ENCODE data around the gene ZNF57.
A peak's percentile ranks its signal among the peaks of the same experiment; 100 is the strongest.
"Not testable (repeated sequence)": the region's sequence is repeated elsewhere in the genome, so short reads cannot be mapped to it uniquely, and the experiment has no call there.

Gene ZNF57

DNA sequence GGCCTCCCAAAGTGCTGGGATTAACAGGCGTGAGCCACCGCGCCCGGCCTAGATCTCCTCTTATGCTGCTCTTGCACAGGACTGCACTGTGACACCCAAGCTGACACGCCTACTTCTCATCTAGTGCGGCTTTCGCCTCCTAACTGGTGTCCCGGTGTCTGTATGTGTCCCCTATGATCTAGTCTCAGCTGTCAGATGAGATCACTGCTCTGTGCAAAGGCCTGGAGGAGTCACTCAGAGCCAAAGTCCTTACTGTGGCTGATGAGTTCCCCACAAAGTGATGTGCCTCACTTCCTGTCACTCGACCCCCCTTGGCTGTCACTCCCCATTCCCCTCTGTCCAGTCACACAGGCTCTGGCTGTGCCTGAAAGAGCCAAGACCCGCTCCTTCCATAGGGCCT lies 31.1 kb upstream of the ZNF57 start:
- no peaks in the 10 kb centered on the region for H3K36me3 Mint-ChIP-seq (ENCODE audit: low read depth)
- peaks cover 3% of the 10 kb centered on the region for H3K27me3 Mint-ChIP-seq (ENCODE audit: low read depth)
- H3K27ac Mint-ChIP-seq: peak overlapping the region in 1 of 3 experiments; percentile 14
- TF ChIP-seq CTCF (IDR thresholded peaks at IDR 0.05; ENCODE audit: unreplicated experiment in 3 of 3): no peak
- peaks cover 31% of the 10 kb centered on the region for H3K9me3 Mint-ChIP-seq
- H3K4me3 Mint-ChIP-seq: peak overlapping the region in 1 of 3 experiments; percentile 22
- H3K4me1 Mint-ChIP-seq: peaks cover 17% of the 10 kb centered on the region

- not testable (repeated sequence) for H3K27ac Mint-ChIP-seq; H3K4me1 Mint-ChIP-seq; H3K36me3 Mint-ChIP-seq (ENCODE audit: low read depth); H3K27me3 Mint-ChIP-seq (ENCODE audit: low read depth); H3K4me3 Mint-ChIP-seq
- H3K9me3 Mint-ChIP-seq: peaks cover 34% of the 10 kb centered on the region
Measured at GRCh38 chr19:2872175-2872574, 28.6 kb upstream of the ZNF57 start.

DNA sequence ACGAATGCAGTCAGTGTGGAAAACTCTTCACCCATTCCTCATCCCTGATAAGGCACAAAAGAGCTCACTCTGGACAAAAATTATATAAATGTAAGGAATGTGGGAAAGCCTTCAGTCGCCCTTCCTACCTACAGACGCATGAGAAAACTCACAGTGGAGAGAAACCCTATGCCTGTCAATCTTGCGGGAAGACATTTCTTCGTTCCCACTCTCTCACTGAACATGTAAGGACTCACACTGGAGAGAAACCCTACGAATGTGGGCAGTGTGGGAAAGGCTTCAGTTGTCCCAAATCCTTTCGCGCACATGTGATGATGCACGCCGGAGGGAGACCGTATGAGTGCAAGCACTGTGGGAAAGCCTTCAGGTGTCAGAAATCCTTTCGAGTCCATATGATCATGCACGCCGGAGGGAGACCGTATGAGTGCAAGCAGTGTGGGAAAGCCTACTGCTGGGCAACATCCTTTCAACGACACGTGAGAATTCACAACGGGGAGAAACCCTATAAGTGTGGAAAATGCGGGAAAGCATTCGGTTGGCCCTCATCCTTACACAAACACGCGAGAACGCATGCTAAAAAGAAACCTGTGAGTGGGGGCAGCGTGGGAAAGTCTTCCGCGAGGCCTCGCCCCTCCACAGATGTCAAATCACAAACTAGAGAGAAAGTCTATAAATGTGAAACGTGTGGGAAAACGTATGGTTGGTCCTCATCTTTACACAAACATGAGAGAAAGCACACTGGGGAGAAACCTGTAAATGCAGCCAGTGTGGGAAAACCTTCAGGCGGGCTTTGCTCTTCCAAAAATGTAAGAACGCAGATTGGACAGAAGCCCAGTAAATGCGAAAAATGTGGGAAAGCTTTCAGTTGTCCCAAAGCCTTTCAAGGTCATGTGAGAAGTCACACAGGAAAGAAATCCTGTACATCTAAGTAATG lies 23.1 kb upstream of the ZNF57 start:
- Mint-ChIP-seq H3K27ac (no peak overlapping the region), H3K9me3 (peaks cover 28% of the 10 kb centered on the region), H3K4me3 (no peak overlapping the region), H3K36me3 (ENCODE audit: low read depth) (peaks cover 11% of the 10 kb centered on the region), H3K27me3 (ENCODE audit: low read depth) (no peaks in the 10 kb centered on the region), H3K4me1 (no peaks in the 10 kb centered on the region)
- no peak for TF ChIP-seq CTCF (IDR thresholded peaks at IDR 0.05; ENCODE audit: unreplicated experiment in 3 of 3)

DNA sequence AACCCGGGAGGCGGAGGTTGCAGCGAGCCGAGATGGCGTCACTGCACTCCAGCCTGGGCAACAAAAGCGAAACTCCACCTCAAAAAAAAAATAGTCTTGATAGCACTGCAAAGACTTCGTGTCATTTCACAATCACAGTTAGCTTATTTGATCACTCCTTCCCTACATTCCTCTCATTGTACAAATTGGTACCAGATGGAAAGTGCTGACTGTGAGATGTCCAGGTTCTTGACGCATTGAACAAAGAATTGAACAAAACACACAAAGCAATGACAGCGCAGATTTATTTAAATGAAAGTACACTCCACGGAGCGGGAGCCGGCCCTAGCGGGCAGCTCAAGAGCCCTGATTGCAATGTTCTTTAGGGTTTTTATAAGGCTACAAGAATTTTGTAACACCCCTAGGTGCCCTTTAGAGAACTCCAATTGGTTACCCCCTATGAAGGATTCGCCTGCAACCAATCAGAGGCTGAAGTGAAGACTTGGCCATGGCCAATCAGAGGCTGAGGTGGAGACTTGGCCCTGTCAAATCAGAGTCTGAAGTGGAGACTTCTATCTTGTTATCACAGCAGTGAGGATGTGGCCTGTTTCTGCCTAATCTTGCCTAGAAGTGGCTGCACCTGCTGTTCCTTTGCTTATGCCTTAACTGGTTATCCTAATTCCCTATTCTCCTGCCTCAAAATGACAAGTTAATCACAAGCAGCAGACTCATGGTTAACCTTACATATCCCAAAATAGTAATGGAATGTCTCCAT lies 16.9 kb upstream of the ZNF57 start:
- Mint-ChIP-seq H3K27ac (no peak overlapping the region), H3K9me3 (peaks cover 10% of the 10 kb centered on the region), H3K4me3 (no peak overlapping the region), H3K27me3 (ENCODE audit: low read depth) (peaks cover 4% of the 10 kb centered on the region), H3K36me3 (ENCODE audit: low read depth) (no peaks in the 10 kb centered on the region), H3K4me1 (peaks cover 5% of the 10 kb centered on the region)
- TF ChIP-seq CTCF (IDR thresholded peaks at IDR 0.05; ENCODE audit: unreplicated experiment in 3 of 3): no peak

DNA sequence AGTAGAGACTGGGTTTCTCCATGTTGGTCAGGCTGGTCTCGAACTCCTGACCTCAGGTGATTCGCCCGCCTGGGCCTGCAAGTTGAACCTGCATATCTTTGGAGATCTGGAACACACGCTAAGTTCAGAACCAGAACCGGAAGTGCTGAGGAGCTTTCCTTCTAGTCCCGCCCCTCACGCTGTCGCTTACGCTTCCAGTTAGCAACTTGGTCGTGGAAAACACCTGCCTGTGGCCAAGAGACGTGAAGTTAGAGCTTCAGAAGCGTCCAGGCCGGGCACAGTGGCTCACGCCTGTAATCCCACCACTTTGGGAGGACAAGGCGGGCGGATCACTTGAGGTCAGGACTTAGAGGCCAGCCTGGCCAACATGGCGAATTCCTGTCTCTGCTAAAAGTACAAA lies 15.0 kb upstream of the ZNF57 start:
- Mint-ChIP-seq H3K27me3 (ENCODE audit: low read depth) (peaks cover 4% of the 10 kb centered on the region), H3K4me3 (no peak overlapping the region), H3K36me3 (ENCODE audit: low read depth) (no peaks in the 10 kb centered on the region), H3K4me1 (peaks cover 5% of the 10 kb centered on the region), H3K27ac (no peak overlapping the region), H3K9me3 (peaks cover 6% of the 10 kb centered on the region)
- no peak for TF ChIP-seq CTCF (IDR thresholded peaks at IDR 0.05; ENCODE audit: unreplicated experiment in 3 of 3)

DNA sequence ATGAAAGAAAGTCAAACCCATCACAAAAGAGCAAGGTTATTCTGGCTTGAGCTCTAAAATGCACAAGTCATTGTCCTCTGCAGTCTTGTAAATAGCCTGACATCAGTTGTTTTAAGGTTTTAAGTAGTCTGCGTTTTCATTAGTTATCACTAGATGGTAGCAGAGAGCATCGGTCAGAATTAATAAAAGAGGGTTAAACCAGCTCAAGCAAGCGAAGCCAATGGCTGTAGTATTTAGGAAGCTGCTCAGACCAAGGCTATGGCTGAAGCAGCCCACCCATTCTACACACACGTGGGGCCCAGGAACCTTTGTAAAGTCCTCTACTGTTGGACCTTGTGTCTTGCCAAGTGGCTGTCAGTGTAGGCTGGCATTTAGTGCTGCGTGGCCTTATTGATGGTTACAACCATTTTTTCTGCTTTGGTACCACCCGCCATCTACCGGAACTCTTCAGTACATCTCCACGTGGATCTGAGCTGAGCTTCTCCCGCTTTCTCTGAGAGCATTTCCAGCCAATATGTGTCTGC lies 13.3 kb upstream of the ZNF57 start:
- peaks cover 4% of the 10 kb centered on the region for H3K27me3 Mint-ChIP-seq (ENCODE audit: low read depth)
- H3K9me3 Mint-ChIP-seq: peaks cover 3% of the 10 kb centered on the region
- TF ChIP-seq CTCF (IDR thresholded peaks at IDR 0.05; ENCODE audit: unreplicated experiment in 3 of 3): peak; percentile 65 to 69 (median 66)
- no peak overlapping the region for H3K4me3 Mint-ChIP-seq
- no peak overlapping the region for H3K27ac Mint-ChIP-seq
- H3K4me1 Mint-ChIP-seq: peaks cover 5% of the 10 kb centered on the region
- H3K36me3 Mint-ChIP-seq (ENCODE audit: low read depth): no peaks in the 10 kb centered on the region

All from nephron (organoid).